Eye (tissue), 1 donor: Measurements from ENCODE around the gene CST9.
"Not testable (repeated sequence)": the region's sequence is repeated elsewhere in the genome, so short reads cannot be mapped to it uniquely, and the experiment has no call there.

Source experiments
- DNase-seq: peaks from one replicate; pipeline ENCODE4 v3.0.0-alpha.2; 2015

Gene CST9

DNA sequence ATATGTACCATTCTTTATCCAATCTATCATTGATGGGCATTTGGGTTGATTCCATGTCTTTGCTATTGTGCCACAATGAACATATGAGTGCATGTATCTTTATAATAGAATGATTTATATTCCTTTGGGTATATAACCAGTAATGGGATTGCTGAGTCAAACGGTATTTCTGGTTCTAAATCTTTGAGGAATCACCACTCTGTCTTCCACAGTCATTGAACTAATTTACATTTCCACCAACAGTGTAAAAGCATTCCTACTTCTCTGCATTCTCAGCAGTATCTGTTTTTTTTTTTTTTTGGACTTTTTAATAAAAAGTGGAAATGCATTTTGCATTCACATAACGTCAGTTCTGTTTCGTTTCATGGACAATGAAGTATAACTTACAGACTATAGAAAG lies 16.7 kb upstream of the CST9 start:
- DNase-seq, result not testable (repeated sequence)

GRCh38 chr20:23620670-23621386 lies 15.1 kb upstream of the CST9 start:
- DNase-seq, result not testable (repeated sequence)

DNA sequence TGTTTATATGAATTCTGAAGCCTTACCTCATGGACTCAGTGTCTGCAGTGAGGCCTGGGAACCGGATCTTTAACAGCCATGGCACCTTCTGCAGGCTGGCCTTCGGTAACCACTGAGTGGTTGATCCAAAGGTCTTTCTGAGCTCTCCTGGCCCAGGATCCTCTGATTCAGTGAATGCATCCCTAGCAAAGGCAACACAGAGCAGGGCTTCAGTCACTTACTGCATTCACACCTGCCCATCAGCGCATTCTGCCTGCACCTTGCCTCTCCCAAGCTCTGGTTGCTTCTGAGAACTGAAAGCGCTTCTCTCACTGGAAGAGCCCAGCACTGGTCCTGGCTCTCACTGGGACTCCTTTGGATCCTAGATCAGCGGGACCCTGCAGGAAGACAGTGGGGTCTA lies 8.4 kb upstream of the CST9 start:
- DNase-seq, result no peak

DNA sequence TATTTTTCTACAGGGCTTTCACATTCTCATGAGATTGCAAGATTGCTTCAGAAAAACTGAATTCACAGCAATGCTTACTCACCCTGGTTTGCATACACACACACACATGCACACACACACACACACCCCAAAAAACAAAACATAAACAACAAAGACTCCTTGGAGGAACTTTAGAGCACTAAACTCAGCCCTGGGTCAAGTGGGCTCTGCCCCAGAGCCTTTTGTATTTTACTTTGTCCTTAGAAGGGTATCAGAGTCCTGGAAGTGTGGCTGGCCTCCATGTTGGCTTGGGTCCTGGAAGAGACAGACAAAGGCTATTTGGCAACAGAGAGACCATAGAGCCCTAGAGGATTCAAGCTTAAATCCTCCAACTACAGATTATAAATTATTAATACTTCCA lies 8.0 kb upstream of the CST9 start:
- DNase-seq, result no peak

GRCh38 chr20:23612396-23612795 lies 6.7 kb upstream of the CST9 start:
- DNase-seq, result no peak

DNA sequence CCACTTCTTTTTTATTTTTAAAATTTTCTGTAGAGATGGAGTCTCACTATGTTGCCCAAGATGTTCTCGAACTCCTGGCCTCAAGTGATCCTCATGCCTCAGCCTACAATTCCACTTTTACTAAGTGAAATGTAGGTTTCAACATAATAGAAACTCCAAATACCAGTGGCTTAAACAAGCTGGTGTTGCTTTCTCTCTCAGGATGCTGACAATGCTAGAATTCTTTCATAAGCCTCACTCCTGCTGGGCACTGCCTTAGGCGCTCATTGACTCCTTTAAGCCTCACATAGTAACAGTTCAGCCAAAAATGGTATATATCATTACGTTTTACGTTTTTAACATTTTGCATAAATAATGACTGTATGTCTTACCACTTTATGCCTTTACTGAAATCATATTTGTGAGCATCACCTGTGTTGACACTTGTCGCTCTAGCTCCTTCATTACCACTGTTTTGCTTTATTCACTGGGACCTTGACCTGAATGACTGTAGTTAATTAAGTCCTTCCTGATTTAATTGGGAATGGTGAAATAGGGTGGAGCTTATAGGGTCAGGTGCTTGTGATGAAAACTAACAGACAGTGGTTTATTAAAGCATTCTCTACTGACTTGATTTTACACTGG lies 3.9 kb upstream of the CST9 start:
- DNase-seq, result no peak

GRCh38 chr20:23608251-23608846 lies 2.6 kb upstream of the CST9 start:
- no peak for DNase-seq

- DNase-seq, result no peak
Observed at GRCh38 chr20:23607497-23608245, 2.0 kb upstream of the CST9 start.

DNA sequence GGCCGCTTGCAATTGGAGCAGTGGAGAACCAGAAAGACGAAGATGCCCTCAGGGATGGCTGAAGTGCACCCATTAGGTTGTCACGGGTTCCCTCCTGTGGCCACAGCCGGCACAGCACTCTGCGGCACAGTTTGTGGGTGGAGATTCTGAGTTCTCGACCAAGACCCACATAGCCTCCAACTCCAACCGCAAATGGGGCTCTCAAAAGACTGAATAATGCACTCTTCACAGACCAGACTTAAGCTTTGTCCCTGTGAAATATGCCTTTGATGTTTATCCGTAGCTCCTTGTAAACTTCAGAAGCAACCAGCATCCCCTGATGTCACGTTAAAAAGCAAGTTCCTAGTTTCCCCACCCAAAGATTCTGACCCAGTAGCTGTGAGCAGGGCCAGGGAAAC lies 934 bp upstream of the CST9 start:
- DNase-seq, result peak; percentile 90

DNA sequence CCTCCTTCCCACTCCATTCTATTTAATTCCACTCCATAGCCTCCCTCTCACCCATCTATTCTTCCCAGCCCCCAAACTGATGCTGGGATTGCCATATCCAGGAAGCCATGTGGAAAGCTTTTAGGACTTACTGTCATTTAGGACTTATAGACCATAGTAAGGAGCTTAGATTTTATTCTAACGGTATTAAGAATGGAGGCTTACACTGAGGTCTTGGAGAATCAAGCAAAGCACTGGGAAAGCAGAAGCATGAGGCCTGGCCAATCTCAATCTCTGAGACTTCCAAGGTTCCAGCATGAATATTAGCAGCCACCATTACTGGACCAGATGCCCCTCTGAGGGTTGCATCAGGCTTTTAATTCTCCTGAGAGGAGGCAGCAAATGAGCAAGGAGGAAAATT lies 1.4 kb downstream of the CST9 start:
- no peak for DNase-seq

DNA sequence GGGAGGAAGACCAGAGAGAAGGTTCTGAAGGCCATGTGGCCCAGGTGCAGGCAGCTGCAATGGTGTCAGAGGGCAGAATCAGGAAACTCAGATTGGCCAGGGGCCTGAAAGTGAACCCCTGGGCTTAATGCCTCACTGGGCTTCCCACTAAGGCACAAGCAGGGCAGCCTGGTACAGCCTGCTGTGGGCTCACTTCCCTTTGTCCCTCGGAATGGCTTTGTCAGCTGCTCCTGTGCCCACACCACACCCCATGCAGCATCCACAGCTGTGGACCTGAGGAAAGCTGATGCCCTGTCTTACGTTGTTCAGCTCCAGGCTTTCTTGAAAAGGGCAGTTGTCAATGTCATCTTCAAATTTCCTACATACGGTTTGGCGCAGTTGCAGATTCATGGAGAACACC lies 2.4 kb downstream of the CST9 start:
- no peak for DNase-seq

GRCh38 chr20:23602699-23603098 lies 3.0 kb downstream of the CST9 start:
- no peak for DNase-seq

DNA sequence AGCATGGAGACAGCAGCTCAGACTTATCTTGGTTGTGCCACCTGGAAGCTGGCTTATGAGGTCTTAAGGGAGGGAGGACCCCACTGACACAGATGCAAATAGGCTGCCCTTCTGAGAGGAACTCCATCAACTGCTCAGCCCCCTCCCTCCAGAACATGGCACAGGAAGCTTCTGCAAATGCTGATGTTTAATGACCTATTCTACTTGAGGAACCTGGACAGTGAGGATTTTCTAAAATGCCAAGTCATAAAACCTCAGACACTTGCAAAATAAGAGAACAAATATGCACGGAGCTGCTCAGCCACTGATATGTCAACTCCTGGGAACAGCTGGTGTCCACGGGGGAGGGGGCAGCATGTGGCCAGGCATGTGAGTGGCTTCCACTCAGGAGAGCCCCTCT lies 3.5 kb downstream of the CST9 start:
- no peak for DNase-seq

DNA sequence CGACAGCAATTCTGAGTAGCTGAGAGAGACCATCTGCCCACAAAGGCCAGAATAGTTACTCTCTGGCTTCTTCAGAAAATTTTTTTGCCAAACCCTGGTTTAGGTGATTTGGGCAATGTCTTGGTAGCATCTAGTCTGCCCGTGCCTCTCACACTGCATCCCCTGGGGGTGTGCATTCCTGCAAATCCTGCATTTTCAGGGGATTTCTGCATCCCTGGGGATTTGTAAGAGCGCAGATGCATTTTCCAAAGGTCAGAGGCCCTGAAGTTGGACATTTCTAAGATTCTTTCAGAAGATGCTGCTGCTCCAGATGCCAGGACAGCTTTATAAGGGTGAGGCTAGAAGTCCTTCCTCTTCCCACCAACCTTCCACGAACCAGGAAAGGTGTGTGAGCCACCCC lies 4.0 kb downstream of the CST9 start:
- DNase-seq, result no peak

DNA sequence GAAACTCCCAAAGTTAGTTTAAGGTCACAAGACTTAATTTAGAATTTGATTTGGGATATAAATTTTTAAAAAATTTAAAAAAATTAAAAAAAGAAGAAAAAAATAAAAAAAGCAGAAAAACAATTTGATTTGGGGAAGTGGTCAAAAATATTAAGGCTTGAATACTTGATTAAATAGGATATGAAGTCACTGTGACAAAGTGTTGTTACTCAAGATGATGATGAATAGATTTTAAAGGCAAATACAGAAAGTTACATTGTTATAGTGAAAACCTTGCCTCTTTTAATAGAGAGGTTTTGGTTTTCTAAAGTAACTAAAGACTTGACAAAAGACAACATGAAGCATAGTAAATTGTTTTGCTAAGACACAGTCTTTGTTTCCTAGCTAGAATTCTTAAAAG lies 7.2 kb downstream of the CST9 start:
- no peak for DNase-seq

- DNase-seq, result no peak
Observed at GRCh38 chr20:23596579-23597250, 9.0 kb downstream of the CST9 start.

DNA sequence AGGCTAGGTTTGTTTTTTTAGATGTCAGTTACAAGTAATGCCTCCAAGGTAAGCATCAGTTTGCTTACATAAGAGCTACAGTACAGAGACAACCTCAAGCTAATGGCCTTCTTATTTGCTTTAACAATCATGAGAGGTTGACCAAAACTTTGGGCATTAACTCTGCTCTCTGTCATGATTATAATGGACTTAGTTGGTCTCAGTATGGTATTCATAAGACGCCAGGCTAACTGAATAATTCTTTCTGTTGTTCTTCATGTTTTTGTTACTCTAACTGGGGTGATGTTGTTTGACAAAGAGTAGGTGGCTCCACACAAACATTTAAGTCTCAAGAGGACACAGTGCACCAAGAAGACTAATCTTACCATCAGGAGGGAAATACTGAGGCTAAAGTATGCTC lies 9.8 kb downstream of the CST9 start:
- no peak for DNase-seq

GRCh38 chr20:23588434-23589403 lies 17.0 kb downstream of the CST9 start:
- DNase-seq, result no peak

- DNase-seq, result no peak
Observed at GRCh38 chr20:23587631-23588030, 18.1 kb downstream of the CST9 start.

DNA sequence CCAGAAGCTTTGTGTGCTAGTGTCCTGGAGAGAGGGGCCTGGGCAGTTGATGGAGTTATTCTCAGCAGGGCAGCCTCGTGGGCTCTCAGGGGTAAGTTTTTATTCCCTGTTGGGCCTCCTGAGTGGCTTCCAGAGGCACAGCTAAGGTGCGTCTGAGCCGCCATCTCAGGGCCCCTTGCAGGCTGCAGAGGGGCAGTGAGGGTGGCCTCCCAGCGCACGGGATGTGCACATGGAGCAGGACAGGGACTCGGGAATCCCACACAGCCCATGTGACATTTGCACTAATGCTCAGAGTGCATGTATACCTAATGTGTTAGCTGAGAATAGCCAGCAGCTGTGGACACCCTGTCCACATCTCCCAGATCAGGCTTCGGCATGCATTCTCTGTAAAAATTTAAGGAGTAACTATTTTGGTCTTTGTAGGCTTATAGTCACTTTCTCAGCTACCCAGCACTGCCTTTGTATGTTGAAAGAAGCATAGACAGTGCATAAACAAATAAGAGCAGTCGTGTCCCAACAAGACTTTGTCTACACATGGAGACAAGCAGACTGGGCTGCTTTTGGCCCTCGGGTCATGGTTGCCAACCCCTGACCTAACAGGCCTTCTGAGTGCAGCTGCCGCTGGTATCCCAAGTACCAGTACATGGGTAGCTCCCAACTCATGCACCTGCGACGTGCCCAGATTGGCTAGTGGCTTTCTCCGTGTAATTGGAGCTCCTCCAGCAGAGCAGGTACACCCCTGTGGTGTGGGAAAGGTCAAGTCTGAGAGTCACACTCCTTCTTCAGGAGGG lies 18.8 kb downstream of the CST9 start:
- no peak for DNase-seq
